Measurements from ENCODE around the gene RAI14.

GRCh38 chr5:34722183-34722582, 66.1 kb downstream of the RAI14 start:
- TF ChIP-seq, protein P1, sequence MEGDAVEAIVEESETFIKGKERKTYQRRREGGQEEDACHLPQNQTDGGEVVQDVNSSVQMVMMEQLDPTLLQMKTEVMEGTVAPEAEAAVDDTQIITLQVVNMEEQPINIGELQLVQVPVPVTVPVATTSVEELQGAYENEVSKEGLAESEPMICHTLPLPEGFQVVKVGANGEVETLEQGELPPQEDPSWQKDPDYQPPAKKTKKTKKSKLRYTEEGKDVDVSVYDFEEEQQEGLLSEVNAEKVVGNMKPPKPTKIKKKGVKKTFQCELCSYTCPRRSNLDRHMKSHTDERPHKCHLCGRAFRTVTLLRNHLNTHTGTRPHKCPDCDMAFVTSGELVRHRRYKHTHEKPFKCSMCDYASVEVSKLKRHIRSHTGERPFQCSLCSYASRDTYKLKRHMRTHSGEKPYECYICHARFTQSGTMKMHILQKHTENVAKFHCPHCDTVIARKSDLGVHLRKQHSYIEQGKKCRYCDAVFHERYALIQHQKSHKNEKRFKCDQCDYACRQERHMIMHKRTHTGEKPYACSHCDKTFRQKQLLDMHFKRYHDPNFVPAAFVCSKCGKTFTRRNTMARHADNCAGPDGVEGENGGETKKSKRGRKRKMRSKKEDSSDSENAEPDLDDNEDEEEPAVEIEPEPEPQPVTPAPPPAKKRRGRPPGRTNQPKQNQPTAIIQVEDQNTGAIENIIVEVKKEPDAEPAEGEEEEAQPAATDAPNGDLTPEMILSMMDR (IDR thresholded peaks at IDR 0.05; ENCODE audit: extremely low read depth in 1 of 2, insufficient read depth in 1 of 2, low read depth in 1 of 2, low read length in 2 of 2) = no peak
- TF ChIP-seq GATA2 (IDR thresholded peaks at IDR 0.05; ENCODE audit: insufficient read depth, insufficient read length, low read depth, low read length) (no peak), POLR2AphosphoS5 (IDR thresholded peaks at IDR 0.05; ENCODE audit: insufficient read depth, low read depth, low read length) (no peak), EZH2 (IDR thresholded peaks at IDR 0.05; ENCODE audit: borderline replicate concordance, low read depth, low read length, severe bottlenecking) (no peak), MAX (IDR thresholded peaks at IDR 0.05; ENCODE audit: insufficient read depth, insufficient read length) (no peak), POLR2A (IDR thresholded peaks at IDR 0.05; ENCODE audit: low read depth, low read length) (no peak)

Measured in endothelial cell of umbilical vein (primary cell).